GM19372 (cell line): Measurements from ENCODE around the gene SEH1L.
"Not testable (repeated sequence)": the region's sequence is repeated elsewhere in the genome, so short reads cannot be mapped to it uniquely, and the experiment has no call there.

Source experiments
- ATAC-seq: cut with Tn5 transposase; IDR thresholded peaks from one replicate; pipeline ENCODE4 v1.9.1; 2021; ENCODE audit warnings: mild to moderate bottlenecking, low read depth, moderate library complexity; ENCODE audit not compliant: unreplicated experiment

Gene SEH1L, protein sequence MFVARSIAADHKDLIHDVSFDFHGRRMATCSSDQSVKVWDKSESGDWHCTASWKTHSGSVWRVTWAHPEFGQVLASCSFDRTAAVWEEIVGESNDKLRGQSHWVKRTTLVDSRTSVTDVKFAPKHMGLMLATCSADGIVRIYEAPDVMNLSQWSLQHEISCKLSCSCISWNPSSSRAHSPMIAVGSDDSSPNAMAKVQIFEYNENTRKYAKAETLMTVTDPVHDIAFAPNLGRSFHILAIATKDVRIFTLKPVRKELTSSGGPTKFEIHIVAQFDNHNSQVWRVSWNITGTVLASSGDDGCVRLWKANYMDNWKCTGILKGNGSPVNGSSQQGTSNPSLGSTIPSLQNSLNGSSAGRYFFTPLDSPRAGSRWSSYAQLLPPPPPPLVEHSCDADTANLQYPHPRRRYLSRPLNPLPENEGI

DNA sequence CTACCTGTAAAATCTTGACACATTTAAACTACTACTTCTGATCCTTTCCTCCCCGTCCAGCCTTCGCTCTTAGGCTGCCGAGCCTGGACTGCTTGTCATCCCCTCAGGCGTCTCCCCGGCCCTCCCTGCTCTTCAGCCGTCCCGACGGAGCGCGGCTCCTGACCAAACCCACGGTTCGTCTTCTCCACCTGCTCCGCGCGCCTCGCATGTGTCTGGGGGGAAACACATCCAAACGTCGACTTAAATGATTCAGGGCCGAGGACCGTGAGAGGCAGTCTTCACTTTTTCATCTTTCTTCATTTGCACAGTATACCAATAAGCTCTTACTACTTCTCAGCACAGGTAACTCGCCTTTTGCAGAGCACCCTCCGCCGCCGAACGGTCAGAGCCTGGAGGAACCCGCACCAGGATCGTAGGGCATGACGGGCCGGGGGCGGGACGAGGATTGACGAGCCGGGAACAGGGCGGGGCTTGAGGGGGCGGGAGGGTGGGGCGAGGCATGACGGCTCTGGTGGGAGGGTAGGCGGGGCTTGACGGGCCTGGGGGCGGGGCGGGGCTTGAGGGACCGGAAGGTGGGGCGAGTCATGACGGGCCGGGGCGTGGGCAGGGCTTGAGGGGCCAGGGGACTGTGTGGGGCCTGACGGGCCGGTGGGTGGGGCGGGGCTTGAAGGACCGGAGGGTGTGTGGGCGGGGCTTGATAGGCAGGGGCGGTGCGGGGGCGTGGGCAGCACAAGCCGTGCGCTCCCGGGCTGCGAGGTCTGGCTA, at the start of gene SEH1L:
Gene SEH1L (plus strand): TSS at position 727 of the 765 bp plus-strand sequence. CDS start 111 bp downstream, outside the sequence.
- ATAC-seq = peak; percentile 65

DNA sequence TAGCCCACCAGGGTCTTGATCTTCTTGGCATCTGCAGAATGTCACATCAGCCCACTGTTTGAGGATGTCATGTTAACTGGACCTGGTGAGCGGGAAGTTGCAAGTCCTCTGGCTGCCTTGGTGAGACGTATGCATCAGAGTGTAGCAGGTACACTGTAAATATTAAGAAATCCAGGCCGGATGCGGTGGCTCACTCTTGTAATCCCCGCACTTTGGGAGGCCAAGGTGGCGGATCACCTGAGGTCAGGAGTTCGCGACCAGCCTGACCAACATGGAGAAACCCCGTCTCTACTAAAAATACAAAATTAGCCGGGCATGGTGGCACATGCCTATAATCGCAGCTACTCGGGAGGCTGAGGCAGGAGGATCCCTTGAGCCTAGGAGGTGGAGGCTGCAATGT, 46.6 kb upstream of the SEH1L start:
- not testable (repeated sequence) for ATAC-seq

DNA sequence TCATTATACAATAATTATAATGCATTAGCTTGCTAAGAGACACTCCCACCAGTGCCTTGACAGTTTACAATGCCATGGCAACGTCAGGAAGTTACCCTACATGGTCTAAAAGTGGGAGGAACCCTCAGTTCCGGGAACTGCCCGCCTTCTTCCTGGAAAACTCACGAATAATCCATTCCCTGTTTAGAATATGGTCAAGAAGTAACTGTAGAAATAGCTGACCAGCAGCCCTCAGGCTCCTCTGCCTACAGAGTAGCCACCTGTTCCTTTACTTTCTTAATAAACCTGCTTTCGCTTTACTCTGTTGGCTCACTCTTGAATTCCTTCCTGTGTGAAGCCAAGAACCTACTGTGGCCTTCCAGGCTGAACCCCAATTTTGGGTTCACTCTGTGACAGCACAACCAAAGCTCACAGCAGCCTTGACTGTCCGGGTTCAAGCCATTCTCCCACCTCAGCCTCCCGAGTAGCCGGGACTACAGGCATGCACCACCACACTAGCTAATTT, 43.7 kb upstream of the SEH1L start:
- no peak for ATAC-seq

DNA sequence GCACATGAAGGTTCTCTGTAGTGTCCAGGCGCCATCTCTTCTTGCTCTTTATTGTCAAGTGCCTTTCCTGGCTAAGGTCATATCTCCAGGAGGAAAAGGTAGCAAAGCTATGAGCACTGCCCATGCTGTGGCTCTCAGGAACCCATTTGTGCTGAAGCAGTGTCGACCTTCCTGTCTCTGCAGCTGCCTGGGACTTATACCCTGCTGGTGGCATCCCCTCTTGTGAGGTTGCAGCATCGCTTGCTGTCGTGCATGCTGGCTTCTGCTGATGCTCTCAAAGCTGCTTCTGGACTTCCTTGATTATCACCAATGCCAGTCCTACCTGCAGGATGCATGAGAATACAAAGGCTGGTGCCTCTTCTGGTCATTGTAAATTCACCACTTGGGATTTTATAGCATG, 41.7 kb upstream of the SEH1L start:
- no peak for ATAC-seq

- no peak for ATAC-seq
These were observed 41.0 kb upstream of the SEH1L start for GRCh38 chr18:12906773-12907172.

GRCh38 chr18:12907258-12907925, 40.4 kb upstream of the SEH1L start:
- ATAC-seq = no peak

DNA sequence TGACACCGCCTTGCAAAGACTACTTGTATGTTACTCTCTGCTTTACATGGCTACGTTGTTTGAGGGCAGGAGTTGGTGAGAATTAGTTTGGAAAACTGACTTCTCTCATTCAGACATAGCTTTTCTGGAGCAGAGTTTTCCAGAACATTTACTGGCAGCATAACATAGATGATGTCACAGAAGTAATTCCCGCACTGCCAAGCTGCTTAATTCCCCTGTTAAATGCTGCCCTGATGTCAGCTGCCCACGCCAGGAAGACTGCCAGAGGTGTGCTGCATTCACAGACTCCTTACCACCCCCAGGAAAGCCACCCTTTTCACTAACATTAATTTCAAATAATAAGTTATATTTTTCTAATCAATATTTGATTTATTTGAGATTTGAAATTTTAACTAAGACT, 39.1 kb upstream of the SEH1L start:
- ATAC-seq = no peak

GRCh38 chr18:12911025-12911928, 36.5 kb upstream of the SEH1L start:
- no peak for ATAC-seq

- no peak for ATAC-seq
These were observed 35.7 kb upstream of the SEH1L start for GRCh38 chr18:12911929-12912703.

GRCh38 chr18:12921178-12921577, 26.6 kb upstream of the SEH1L start:
- ATAC-seq = no peak

DNA sequence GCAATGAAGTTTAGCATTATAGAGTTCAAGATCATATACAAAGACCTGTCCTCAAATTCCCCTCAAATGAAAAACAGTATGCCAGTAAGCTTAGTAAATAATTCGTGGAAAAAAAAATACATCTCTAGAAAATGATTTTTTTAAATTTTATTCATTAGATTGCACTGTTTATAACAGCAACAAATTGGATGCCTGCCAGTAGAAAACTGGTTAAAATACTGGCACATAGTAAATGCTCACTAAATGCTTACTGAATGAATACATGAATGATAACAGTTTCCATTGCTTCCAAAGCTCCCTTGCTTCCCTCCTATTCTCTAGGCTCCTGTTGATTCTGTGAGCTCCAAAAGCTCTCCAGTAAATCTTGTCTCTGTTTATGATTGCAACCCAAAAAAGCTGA, 25.5 kb upstream of the SEH1L start:
- ATAC-seq = no peak

DNA sequence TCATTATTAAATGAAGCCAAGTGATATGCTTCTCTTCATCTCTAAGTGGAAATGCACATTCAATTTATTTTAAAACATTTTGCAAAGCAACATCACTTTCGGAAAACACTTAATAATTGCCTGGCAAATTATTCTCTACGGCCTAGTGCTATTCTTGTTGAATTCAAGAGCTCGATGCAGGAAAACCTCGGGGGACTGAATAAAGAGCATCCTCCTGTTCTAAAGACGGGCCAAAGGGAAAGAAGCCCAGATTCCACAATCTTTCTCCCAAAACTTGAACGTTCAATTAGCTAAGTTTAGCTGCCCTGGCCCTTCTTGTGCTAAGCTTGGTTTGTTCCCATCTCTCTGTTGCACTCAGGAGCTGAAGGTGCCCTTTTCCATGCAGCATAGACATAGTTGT, 23.2 kb upstream of the SEH1L start:
- no peak for ATAC-seq

DNA sequence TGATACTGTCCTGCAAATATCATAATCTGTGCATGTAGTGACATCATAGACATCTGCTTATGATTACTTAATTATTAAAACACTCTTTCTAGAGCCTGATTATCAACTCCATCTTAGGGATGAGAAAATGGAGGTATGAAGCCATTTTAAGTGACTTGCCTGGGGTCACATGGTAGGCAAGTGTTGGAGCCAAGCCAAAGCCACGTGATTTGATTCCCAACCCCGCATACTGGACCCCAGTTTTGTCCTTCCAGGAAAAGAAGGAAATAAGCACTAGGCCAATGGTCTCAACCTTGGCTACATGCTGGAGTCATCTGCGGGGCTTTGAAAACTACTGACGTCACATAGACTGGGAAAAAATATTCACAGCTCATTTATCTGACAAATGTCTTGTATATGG, 19.6 kb upstream of the SEH1L start:
- no peak for ATAC-seq

- ATAC-seq = no peak
These were observed 19.2 kb upstream of the SEH1L start for GRCh38 chr18:12928641-12929040.

DNA sequence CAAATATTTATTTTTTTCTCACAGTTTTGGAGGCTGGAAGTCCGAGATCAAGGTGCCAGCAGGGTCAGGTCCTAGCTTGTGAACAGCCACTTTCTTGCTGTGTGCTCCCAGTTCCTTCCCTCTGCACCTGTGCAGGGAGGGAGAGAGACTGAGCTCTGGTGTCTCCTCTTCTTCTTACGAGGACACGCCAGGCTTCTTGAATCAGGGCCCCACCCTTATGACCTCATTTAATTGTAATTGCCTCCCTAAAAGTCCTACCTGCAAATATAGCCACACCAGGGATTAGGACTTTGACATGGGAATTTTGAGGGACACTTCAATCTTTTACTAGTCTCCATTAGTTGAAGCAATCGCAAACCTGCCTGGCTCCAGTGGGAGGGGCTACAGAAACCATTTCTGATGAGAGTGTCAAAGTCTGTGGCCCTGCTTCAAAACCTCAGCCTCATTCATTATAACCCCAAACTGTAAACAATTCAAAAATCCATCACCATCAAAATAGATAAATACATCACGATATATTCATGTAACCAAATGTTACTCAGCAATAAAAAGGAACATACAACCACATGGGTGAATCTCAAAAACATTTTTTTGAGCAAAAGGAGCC, 18.2 kb upstream of the SEH1L start:
- no peak for ATAC-seq

- no peak for ATAC-seq
These were observed 17.4 kb upstream of the SEH1L start for GRCh38 chr18:12930376-12930775.

- ATAC-seq = no peak
These were observed 16.9 kb upstream of the SEH1L start for GRCh38 chr18:12930908-12931307.

DNA sequence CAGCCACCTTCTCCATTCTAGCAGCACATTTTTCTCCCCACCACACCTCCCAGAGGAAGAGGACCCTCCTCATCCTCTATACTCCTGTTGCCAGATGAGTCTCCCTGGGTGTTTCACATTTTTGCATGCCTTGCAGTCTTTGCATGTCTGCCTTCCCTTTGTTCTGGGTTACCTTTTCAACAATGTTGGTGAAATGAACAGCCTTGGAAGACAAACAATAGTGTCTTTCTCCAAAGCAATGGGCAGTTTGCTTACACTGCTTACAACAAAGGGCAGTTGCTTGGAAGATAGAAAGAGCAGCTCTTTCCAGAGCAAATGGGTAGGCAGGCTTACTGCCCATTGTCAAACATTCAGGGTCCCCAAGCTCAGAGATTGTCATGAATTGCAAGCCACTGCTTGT, 14.5 kb upstream of the SEH1L start:
- no peak for ATAC-seq
